ENCODE data around the gene HOXC13. TPM values are rescaled to one million over a fixed set of nuclear protein-coding genes. Genes with fewer than 3 reads are reported as not detected.

Gene HOXC13
- total RNA-seq, 1 donor from 2014 or later: not detected

DNA sequence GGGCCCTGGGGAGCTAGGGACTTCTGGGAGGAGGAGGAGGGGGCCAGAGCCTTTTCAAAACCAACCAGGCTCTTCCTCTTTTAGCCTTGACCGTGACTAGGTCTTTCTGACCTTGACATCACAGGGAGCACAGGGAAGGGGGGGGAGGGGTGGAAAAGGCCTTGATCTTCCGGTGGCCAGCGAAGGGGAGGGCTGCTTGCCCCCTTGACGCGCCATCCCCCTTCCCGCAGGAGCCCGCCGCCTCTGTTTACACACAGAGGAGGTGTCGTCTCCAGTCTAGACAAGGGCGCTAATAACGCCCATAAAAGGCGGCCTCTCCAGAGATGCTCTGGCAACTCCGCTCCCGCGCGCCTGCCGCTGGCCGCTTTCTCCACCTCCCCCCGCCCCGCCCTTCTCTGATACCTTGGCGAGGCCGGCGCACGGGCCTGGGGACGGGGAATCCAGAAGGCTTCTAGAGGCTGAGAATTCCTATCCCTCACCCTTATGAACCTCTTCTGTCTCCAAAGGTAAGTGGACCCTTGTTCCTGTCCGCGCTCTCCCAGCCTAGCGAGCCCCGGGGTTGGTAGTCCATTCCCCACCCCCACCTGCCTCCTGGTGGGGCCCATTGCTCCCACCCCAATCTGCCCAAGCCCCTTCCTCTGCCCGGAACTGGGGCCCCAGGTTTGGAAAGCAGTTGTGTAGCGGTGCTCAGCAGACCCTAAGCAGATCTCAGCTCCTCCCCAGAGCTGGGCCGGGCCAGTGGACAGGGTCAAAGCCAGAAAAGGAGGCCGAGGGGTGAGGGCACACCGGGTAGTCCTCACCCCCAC lies 11.2 kb downstream of the HOXC13 start:
- DNase-seq (ENCODE audit: low read depth): no peak
- Histone ChIP-seq H3K4me3 (ENCODE audit: low read depth, low read length) (no peak overlapping the region), H3K36me3 (ENCODE audit: control insufficient read depth, insufficient read depth, low read length) (no peaks in the 10 kb centered on the region), H3K27me3 (ENCODE audit: control insufficient read depth, insufficient read depth, low read length) (peaks cover 91% of the 10 kb centered on the region)
- TF ChIP-seq, protein P1, sequence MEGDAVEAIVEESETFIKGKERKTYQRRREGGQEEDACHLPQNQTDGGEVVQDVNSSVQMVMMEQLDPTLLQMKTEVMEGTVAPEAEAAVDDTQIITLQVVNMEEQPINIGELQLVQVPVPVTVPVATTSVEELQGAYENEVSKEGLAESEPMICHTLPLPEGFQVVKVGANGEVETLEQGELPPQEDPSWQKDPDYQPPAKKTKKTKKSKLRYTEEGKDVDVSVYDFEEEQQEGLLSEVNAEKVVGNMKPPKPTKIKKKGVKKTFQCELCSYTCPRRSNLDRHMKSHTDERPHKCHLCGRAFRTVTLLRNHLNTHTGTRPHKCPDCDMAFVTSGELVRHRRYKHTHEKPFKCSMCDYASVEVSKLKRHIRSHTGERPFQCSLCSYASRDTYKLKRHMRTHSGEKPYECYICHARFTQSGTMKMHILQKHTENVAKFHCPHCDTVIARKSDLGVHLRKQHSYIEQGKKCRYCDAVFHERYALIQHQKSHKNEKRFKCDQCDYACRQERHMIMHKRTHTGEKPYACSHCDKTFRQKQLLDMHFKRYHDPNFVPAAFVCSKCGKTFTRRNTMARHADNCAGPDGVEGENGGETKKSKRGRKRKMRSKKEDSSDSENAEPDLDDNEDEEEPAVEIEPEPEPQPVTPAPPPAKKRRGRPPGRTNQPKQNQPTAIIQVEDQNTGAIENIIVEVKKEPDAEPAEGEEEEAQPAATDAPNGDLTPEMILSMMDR (IDR thresholded peaks at IDR 0.05; ENCODE audit: insufficient read depth, low read length, poor library complexity, severe bottlenecking): no peak

DNA sequence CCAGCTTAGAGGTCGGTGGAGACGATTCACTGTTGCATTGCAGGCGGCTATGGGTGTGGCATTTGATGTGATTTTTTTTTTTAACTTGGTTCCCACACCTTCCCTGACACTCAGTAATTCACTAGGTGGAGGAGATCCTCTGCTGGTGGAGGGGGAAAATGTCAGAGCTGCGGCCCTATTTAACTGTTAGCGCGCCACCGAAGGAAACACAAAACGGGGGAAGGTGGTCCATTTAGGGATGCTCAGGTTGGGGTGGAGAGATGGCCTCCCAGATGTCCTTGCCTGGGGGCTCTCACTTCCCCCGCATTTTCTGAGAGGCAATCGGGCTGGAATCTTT lies 11.8 kb downstream of the HOXC13 start:
- Histone ChIP-seq H3K36me3 (ENCODE audit: control insufficient read depth, insufficient read depth, low read length) (no peaks in the 10 kb centered on the region), H3K4me3 (ENCODE audit: low read depth, low read length) (no peak overlapping the region), H3K27me3 (ENCODE audit: control insufficient read depth, insufficient read depth, low read length) (peaks cover 91% of the 10 kb centered on the region)
- TF ChIP-seq, protein P1 (IDR thresholded peaks at IDR 0.05; ENCODE audit: insufficient read depth, low read length, poor library complexity, severe bottlenecking): no peak
- no peak for DNase-seq (ENCODE audit: low read depth)

DNA sequence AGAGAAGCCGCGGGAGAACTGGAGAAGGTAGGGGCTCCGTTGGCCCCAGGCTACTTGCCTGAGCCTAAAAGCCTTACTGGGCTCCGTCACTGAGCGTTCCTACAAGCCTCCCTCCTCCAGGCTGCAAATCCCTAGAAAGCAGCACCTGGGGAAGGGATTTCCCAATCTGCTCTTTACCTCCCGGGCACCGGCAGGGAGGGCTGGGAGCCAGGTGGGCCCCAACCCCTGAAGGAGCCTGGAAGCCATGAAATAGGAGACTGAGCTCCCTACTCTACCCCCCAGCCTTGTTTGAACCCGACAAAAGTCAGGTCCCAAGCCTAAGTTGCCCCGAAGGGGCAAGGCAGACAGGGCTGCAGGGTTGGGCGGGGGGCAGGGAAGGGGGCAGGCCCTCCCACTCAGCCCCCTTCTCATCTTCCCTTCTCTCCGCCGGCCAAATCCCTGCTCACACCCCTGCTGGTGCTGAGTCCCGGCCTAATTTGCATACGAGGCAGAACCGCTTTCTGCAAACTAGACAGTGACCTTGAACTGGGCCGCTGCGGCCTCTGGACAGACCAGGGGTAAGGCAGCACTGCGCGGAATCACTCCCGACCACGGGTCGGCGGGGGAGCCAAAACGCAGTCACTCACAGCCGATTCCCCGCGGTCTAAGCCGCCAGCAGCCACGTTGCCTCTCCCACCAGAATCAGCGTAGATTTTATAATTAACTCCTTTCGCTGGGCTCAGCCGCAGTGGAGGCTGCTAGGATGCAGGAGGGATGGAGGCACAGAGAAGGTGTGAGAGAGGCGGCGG lies 12.4 kb downstream of the HOXC13 start:
- DNase-seq (ENCODE audit: low read depth): no peak
- Histone ChIP-seq H3K27me3 (ENCODE audit: control insufficient read depth, insufficient read depth, low read length) (peaks cover 91% of the 10 kb centered on the region), H3K4me3 (ENCODE audit: low read depth, low read length) (no peak overlapping the region), H3K36me3 (ENCODE audit: control insufficient read depth, insufficient read depth, low read length) (no peaks in the 10 kb centered on the region)
- TF ChIP-seq, protein P1 (IDR thresholded peaks at IDR 0.05; ENCODE audit: insufficient read depth, low read length, poor library complexity, severe bottlenecking): no peak

DNA sequence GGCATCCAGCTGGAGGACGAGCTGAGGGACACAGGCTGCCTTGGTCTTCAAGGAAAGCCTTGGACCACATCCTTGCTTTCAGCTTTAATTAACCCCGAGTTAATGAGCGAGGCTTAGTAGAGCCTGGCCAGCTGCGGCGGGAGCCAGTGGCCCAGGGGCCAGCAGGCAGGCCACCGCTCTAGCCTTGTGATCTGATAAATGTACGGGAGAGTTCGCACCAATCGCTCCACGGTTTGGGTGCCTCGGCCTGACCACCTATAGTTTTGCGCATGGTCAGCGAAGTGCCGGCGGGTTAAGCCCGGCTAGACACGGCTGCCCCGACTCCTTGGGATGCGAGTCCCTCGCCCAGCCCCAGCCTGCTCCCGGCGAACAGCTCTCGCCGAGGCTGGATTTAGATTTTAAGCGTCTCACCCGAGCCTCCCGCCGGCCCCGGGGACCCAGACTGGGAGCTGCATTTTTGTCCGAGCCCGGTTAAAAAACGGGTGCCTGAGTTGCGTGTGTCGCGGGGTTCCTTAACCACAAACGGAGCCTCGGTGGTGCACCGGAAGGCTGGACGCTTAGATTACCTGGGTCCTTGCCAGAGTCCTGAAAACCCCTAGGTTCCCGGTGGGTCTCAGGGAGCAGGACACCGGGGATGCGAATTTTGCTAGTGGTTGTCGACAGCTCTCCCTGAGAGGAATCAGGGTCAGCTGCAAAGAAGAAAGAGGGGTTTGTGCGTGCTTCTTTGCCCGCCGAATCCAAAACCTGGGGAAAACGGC lies 13.1 kb downstream of the HOXC13 start:
- DNase-seq (ENCODE audit: low read depth): no peak
- H3K27me3 ChIP-seq (ENCODE audit: control insufficient read depth, insufficient read depth, low read length): peaks cover 97% of the 10 kb centered on the region
- no peaks in the 10 kb centered on the region for H3K36me3 ChIP-seq (ENCODE audit: control insufficient read depth, insufficient read depth, low read length)
- H3K4me3 ChIP-seq (ENCODE audit: low read depth, low read length): no peak overlapping the region
- TF ChIP-seq, protein P1 (IDR thresholded peaks at IDR 0.05; ENCODE audit: insufficient read depth, low read length, poor library complexity, severe bottlenecking): no peak

DNA sequence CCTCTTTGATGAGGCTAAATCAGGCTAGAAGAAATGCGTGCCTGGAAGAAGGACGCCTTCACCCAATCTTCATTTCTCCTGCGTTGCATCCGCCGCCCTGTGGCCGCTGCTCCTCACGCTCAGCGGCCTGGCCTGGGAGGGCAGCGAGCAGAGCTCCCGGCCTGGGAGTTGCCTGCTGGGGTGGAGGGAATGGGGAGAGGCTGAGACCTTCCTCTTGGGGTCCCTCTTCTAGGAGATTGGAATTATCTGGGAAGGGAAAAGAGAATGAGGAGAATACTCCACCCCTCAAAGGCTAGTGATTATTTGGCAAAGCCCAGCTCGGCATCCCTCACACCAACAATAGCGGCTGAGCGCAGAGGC lies 13.7 kb downstream of the HOXC13 start:
- Histone ChIP-seq H3K36me3 (ENCODE audit: control insufficient read depth, insufficient read depth, low read length) (no peaks in the 10 kb centered on the region), H3K4me3 (ENCODE audit: low read depth, low read length) (no peak overlapping the region), H3K27me3 (ENCODE audit: control insufficient read depth, insufficient read depth, low read length) (peaks cover 99% of the 10 kb centered on the region)
- TF ChIP-seq, protein P1 (IDR thresholded peaks at IDR 0.05; ENCODE audit: insufficient read depth, low read length, poor library complexity, severe bottlenecking): peak; percentile 11
- no peak for DNase-seq (ENCODE audit: low read depth)
